NCI-H446 treated with DMSO at 0.1 percent for 48 hours (cell line): ENCODE results near the gene ZBTB44.
"Not testable (repeated sequence)": the region's sequence is repeated elsewhere in the genome, so short reads cannot be mapped to it uniquely, and the experiment has no call there.

Experiments
- DNase-seq: peaks from one replicate; lab custom pipeline; 2025; lab: John Stamatoyannopoulos, UW

The ZBTB44 gene

GRCh38 chr11:130247319-130247718 lies 67.4 kb downstream of the ZBTB44 start:
- DNase-seq = no peak

GRCh38 chr11:130246738-130247137 lies 68.0 kb downstream of the ZBTB44 start:
- DNase-seq = no peak

DNA sequence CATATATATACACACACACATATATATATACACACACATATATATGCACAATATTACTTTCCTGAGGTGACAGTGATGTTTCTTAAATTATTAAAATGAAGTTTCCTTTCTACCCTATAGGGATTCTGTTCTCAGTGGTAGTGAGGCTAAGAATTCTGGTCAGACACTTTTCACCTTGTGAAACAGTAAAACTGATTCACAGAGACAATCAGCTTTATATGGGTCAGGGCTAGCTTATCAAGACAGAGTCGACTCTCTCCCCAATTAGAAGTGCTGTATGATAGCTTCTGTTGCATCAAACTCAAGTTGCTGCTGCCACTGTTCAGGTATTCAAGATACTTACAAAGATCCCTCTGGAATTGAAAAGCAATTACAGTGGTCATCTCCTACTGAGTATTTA lies 68.4 kb downstream of the ZBTB44 start:
- DNase-seq = no peak

- not testable (repeated sequence) for DNase-seq
Observed at GRCh38 chr11:130245375-130245774, 69.3 kb downstream of the ZBTB44 start.

DNA sequence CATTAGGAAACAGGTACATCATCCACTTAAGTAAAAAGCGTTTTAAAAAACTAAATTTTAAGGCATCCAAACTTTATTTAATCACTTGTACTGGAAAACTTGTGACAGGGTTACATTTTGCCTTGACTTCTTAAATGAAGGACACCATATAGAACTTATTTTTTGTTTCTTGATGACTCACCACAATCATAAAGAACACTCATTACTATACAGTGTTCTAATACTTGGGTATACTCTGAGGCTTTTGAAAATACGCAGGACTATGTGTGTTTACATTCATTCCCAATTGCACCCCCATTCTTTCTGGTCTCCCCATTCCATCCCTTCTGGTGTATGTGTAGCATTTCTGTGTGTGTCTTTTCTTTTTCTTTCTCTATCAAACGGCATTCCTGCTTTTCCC lies 69.9 kb downstream of the ZBTB44 start:
- DNase-seq = no peak

DNA sequence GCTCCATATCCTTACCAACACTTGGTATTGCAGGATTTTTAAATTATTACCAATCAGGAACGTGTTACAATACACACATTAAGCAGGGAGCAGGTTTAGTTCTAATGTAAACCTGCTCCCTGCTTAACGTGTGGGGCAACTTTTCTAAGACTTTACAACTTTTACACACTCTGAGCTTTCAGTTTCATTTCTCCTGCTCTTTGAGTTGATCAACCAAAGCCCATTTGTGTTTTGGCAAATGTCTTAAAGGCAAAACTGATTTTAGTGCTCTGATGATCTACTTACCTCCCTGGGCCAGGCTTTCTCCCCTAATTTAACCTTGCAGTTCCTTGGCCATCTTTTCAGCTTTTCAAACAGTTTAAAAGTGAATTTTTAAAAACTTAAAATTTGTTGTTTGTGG lies 70.9 kb downstream of the ZBTB44 start:
- no peak for DNase-seq

DNA sequence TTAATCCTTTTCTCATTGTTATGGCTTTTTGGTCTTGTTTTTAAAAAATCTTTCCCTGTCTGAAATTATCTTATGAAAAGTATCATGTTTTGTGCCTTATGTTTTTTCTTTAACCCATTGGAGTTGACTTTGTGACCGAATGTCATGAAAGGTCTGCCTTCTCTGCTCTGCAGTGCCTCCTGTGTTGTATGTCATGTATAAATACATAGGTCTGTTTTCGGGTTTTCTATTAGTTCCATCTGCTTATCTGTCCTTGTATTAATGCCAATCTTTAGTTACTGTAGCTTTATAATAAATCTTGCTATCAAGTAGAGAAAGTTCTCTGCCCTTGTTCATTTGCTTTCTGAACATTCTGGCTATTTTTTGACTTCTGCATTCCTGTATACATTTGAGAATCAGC lies 73.0 kb downstream of the ZBTB44 start:
- DNase-seq = no peak

DNA sequence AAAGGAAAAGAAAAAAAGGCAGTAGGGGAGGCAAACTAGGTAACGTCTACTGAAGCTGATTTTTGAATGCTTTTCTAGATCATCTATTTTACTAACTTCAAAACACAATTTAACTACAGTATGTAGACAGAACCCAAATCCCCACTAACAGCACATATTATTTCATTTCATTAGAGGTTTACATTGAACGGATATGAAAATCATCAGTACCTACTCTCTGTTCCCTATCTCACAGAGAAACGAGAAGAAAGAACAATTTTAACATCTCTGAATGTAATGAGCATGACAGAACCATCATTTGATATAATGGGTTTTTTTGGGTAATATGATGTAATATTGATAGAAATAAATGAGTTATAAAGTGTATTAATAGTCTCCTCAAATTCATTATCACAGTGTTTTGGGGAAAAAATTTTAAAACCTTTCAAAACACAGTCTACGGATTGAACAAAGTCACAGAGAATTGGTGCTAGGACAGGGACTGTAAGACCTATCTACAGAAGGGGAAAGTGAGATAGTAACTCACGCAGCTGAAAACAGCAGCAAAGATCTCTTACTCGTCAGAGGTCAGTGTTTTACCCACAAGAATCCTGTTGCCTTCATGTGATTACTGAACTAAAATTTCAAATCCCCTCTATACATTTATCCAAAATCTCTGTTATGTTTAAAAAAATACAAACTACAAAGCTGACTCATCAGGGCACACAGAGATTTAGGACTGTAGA lies 77.3 kb downstream of the ZBTB44 start:
- DNase-seq = no peak

DNA sequence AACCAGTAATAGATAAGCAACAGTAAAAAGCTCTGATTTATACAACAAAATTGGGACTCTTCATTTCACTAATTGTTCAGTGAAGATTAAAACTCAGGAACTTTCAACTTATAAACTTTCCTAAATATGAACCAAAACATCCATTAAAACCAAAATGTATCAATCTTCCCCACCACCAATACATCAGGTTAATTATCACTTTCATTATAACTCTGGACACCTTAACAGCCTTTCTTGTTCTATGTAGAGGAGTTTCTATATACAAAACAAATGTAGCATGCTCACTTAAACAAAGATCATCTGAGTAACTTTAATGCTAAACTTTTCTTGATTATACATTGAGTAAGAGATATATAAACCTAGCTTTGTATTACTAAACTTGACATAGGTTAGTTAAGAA lies 80.4 kb downstream of the ZBTB44 start:
- no peak for DNase-seq

GRCh38 chr11:130233888-130234287 lies 80.8 kb downstream of the ZBTB44 start:
- not testable (repeated sequence) for DNase-seq

DNA sequence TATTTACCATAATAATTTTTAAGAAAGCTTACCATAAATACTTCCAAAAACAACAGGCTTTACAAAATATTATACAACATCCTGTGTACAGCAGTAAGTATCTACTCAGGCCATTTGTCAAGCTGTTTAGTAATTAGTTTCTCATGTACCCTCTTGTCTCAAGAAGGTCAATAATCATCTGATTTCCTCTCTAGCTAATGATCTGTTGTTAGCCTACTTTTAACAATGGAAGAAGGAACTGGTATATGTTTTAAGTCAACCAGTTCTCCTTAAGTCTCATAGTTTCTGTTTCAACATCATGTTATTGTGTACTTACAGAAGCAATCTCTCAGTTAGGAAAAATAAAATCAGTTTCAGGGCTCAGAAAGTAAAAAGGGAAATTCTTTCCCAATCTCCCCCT lies 81.2 kb downstream of the ZBTB44 start:
- not testable (repeated sequence) for DNase-seq

DNA sequence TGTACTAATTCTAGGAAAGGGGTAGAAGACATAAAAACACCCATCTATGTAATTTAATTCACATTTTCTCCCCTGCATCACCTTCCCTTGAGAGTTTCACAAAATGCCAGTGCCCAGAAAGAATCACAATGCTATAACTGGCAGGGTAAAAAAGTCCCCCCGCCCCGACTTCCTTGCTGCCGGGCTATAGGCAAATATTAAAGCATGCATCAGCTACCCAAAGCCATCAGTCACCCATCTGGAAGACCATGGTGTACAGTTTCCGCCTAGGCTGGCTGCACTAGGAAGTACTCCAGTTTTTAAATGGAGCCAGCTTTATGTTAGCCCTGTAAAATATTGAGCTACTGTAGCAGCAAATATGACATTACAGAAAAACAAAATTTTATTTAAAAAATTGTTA lies 87.3 kb downstream of the ZBTB44 start:
- DNase-seq = no peak

GRCh38 chr11:130223291-130223971 lies 91.3 kb downstream of the ZBTB44 start:
- DNase-seq = no peak

- no peak for DNase-seq
Observed at GRCh38 chr11:130220311-130221035, 94.2 kb downstream of the ZBTB44 start.

DNA sequence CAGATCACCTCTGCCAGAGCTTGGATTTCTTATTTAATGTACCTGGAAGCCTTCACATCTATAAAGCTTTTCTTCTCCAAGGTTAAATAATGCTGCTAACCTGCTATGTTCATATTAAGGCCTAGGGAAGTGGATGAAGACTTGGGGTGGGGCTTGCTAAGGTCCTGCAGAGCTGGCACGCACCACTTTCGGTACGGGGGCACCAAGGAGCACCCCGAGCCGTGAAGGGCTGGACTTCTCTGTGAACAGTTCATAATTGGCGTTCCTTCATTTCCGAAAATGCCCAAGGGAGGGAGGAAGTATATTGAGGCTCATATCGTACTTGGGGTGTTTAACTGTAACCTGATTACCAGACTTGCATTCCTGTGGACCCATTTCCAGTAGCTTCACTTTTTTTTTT lies 95.6 kb downstream of the ZBTB44 start:
- DNase-seq = no peak

DNA sequence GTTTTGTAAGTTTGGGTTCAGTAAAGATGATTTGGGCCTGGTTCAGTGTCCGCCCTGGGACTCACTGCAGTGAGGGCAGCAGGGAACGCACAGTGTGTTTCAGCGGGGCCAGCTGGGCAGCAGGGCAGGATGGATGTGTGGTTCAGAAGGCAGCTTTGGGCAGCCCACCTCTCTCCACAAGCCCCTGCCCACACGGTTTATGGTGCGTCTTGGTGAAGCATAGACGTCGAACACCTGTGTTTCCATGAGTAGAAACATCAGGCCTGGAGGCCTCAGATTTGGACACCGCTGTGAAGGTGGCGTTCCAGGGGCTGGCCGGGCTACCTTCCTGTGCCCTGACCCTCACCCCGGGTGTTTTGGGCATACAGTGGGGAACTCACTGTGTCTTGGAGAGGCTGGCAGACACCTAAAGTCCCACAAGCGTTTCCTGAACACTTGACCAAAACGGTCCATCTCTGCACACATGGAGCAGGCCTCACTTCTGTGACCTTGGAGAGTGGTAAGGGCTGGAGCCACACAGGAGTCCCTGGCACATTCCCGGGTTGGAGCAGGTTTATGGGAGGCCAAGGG lies 96.1 kb downstream of the ZBTB44 start:
- DNase-seq = no peak

GRCh38 chr11:130217133-130218031 lies 97.3 kb downstream of the ZBTB44 start:
- DNase-seq = no peak

- no peak for DNase-seq
Observed at GRCh38 chr11:130216591-130217132, 98.1 kb downstream of the ZBTB44 start.

GRCh38 chr11:130216221-130216550 lies 98.5 kb downstream of the ZBTB44 start:
- DNase-seq = no peak

DNA sequence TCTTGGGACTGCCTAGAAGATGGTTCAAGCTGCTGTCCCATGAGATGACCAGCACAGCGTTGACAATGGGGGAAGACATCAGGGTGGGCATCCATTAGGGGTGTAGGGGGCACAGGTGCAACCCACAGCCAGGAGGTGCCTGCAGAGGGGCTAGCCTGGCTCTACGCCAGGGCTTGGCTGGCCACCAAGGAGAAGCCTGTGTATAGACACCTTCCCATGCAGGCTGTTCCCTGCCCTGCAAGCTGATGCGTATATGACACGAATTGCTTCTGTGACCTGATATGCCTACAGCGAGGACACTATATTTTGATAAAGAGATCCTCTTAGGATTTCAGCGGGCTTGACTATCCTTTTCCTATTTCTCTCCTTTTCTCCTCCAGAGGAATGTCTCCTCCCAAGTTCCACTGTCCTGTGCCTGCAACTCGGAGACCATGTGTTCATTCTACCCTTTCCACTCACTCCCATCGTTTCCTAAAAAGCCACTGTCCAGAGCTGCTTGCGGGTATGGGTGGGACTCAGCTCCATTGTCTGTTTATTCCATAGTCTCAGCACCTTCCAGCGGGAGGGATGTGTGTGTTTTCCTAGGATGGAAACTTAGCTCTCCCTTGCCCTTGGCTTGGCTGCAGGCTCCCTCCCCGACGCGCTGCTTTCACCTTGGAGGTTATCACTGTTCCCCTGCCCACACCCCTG lies 99.0 kb downstream of the ZBTB44 start:
- DNase-seq = no peak
